Measurements from ENCODE around the gene FXYD3.

Gene FXYD3

GRCh38 chr19:35115177-35115951 is at the start of gene FXYD3:
FXYD3 (plus strand) TSS chr19:35115823; CDS start chr19:35119377, 3,554 bp downstream.
- no peak for DNase-seq

- no peak for DNase-seq
Observed at GRCh38 chr19:35066121-35066520, 49.5 kb upstream of the FXYD3 start.

DNA sequence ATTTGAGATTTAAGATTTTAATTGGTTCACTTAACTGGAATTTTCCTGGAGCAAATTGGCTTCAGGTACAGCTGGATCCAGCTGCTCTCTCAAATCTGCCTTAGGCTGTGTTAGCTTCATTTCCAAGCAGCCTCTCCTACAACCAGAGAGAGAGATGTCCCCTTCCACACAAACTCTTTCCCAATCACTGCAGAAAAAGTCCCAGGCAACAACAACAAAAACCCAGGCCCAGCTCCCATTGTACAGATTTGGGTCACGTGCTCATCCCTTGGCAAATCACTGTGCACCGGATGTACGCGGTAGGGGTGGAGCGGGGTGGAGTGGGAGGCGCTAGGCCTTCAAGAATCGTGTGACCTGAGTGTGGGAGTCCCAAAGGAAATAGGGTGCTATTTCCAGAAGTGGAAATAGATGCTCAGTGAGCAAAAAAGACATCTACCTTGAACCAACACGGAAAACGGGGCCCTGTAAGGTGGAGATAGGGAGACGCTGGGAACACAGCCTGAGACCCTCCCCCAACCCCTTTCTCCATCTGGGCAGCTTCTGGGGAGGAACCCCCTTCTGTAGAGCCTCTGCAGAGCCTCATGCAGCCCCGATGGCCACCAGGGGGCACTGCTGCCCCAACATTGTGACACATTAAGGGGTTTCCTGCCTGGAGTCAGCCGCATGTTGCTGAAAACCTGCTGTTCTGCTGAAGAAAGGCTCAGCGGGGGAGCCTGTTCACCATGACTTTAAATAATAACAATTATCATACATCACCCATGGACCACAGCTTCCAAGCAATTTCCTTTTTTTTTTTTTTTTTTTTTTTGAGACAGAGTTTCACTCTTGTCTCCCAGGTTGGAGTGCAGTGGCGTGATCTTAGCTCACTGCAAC is 48.7 kb upstream of the FXYD3 start:
- DNase-seq = peak; percentile 82

DNA sequence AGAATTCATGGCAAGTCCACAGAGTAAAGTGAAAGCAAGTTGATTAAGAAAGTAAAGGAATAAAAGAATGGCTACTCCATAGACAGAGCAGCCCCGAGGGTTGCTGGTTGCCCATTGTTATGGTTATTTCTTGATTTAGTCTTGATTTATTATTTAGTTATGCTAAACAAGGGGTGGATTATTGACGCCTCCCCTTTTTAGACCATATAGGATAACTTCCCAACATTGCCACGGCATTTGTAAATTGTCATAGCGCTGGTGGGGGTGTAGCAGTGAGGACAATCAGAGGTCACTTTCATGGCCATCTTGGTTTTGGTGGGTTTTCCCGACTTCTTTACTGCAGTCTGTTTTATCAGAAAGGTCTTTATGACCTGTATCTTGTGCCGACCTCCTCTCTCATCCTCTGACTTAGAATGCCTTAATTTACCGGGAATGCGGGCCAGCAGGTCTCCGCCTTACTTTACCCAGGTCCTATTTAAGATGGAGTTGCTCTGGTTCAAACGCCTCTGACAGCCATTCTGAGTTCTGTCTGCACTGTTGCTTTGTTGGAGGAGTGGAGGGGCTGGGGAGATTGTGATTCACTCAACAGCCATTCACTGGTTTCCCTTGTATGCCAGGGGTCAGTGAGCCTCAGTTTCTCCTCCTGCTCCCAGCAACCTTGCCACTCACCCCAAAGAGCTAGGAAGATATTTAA is 46.5 kb upstream of the FXYD3 start:
- no peak for DNase-seq

GRCh38 chr19:35069696-35070095 is 45.9 kb upstream of the FXYD3 start:
- no peak for DNase-seq

GRCh38 chr19:35070471-35070870 is 45.2 kb upstream of the FXYD3 start:
- DNase-seq = no peak

DNA sequence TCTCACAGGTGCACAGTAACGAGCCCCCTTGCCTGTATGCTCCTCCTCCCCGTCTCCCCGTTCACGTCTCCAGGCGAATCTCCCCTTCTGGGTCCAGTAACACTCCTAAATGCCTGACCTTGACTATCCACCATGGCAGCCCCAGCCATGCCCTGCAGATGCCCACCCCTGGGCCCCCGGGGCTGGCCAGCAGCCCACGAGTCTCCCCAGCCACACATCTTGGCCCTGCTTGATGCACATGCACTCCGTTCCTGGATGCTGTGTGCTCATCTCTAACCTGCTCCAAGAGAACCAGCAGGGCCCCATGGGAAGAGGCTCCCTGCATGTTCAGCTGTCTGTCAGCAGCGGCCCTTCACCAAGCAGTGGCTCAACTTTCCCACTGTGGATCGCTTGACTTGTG is 42.1 kb upstream of the FXYD3 start:
- no peak for DNase-seq

GRCh38 chr19:35073941-35074340 is 41.7 kb upstream of the FXYD3 start:
- DNase-seq = no peak

GRCh38 chr19:35074426-35075201 is 41.0 kb upstream of the FXYD3 start:
- no peak for DNase-seq

- DNase-seq = no peak
Observed at GRCh38 chr19:35075202-35076025, 40.2 kb upstream of the FXYD3 start.

- no peak for DNase-seq
Observed at GRCh38 chr19:35076026-35076370, 39.6 kb upstream of the FXYD3 start.

DNA sequence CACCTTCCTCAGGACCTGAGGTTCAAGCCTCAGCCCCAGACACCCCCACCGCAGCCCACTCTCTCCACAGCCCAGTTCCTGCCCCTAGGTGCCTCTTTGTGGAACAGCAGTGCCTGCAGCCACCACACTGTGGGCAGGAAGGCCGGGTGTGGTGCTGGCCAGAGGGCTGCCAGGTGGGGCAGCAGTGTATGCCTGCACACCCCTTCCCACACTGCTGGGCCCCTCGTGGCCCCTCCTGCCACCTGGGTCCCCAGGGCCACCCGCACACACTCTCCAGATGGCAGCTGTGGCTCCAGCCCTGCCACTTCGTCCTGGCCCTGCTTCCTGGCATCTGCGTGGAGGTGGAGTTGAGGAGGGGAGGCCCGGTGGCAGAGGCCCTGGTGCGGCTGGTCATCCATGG is 39.0 kb upstream of the FXYD3 start:
- no peak for DNase-seq

- no peak for DNase-seq
Observed at GRCh38 chr19:35077411-35078223, 38.0 kb upstream of the FXYD3 start.

- no peak for DNase-seq
Observed at GRCh38 chr19:35079826-35080225, 35.8 kb upstream of the FXYD3 start.

- DNase-seq = no peak
Observed at GRCh38 chr19:35080613-35081170, 34.9 kb upstream of the FXYD3 start.

DNA sequence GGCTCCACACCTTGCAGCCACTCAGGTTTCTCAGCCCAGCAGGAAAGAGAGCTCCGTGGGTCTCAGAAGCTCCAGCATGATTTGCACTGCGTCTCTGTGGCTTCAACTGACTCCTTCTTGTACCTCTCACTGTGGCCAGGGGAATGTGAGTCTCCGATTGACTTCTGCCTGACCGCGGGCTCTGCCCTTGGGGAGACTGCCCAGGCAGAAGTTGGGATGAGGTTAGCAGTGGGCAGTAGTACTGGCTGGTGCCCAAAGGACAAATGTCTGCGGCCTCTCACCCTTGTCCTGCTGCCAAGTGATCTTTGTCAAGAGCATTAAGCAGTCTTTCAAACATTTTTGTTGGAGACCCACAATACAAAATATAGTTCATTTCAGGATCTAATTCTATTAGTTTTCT is 34.4 kb upstream of the FXYD3 start:
- no peak for DNase-seq

GRCh38 chr19:35083691-35084508 is 31.7 kb upstream of the FXYD3 start:
- DNase-seq = no peak

DNA sequence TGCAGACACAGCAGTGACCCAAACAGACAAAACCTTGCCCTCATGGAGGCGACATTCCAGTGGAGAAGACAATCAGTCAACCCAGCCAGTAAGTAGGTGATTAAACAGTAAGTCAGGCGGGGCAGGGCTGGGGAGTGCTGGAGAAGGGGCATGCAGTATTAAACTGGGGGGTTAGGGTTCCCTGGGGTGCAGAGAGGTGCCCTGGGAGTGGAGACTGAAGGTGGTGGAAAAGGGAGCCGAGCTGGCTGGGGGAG is 31.2 kb upstream of the FXYD3 start:
- no peak for DNase-seq

GRCh38 chr19:35085947-35086346 is 29.7 kb upstream of the FXYD3 start:
- no peak for DNase-seq

GRCh38 chr19:35086455-35086854 is 29.2 kb upstream of the FXYD3 start:
- DNase-seq = no peak
